22Rv1 (cell line): ENCODE results near the gene NTN1.

Experiments used
- H3K27ac ChIP-seq: fragments of 450-650 bp; 2 replicates; pipeline ENCODE4 v1.5.1; 2017
- ZFX ChIP-seq: fragments of 450-650 bp; IDR thresholded peaks from 2 replicates; pipeline ENCODE4 v1.6.1; 2017; ENCODE audit warnings: antibody characterized with exemption, borderline replicate concordance
- TF ChIP-seq, protein P1 (sequence below): fragments of 450-650 bp; IDR thresholded peaks from 2 replicates; pipeline ENCODE4 v1.5.1; 2017; ENCODE audit warnings: mild to moderate bottlenecking

The NTN1 gene

DNA sequence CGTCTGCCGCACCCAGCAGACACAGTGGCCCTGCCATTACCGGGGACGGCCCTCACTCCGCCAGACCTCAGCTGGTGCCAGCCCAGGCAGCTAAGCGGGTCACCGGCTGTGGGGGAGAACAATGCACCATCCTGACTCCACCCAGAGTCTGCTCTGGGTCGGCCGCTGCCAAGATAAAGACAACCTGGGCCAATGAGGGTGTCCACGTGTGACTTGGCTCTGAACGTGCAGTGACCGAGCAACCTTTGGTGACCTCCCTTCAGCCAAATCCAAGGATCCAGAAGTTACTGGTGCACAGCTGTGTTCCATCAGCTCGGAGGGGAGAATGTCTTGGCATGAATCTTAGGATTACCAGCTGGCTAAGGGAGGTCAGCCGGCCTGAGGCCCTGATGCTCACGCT lies 155.9 kb downstream of the NTN1 start:
- TF ChIP-seq ZFX = no peak
- TF ChIP-seq, protein P1, sequence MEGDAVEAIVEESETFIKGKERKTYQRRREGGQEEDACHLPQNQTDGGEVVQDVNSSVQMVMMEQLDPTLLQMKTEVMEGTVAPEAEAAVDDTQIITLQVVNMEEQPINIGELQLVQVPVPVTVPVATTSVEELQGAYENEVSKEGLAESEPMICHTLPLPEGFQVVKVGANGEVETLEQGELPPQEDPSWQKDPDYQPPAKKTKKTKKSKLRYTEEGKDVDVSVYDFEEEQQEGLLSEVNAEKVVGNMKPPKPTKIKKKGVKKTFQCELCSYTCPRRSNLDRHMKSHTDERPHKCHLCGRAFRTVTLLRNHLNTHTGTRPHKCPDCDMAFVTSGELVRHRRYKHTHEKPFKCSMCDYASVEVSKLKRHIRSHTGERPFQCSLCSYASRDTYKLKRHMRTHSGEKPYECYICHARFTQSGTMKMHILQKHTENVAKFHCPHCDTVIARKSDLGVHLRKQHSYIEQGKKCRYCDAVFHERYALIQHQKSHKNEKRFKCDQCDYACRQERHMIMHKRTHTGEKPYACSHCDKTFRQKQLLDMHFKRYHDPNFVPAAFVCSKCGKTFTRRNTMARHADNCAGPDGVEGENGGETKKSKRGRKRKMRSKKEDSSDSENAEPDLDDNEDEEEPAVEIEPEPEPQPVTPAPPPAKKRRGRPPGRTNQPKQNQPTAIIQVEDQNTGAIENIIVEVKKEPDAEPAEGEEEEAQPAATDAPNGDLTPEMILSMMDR = no peak
- no peak overlapping the region for H3K27ac ChIP-seq

DNA sequence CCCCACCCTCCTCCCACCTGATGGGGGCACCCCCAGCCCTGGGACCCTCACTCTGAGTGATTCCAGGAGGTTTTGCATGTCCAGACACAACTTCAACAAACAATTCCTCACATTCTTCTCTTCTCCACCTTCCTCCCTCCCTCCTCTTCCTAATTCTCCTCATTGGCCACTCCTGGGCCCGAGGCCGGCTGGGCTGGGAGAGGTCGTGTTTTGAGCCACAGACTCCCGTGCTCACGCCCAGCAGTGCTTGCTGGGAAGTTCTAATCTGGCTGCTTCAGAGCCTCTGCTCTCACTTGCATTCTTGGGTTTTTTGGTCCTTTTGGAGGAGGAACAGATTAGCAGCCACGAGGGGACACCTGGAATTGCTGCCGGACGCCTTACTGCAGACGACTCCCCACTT lies 157.0 kb downstream of the NTN1 start:
- H3K27ac ChIP-seq = no peak overlapping the region
- TF ChIP-seq, protein P1 = no peak
- no peak for TF ChIP-seq ZFX

DNA sequence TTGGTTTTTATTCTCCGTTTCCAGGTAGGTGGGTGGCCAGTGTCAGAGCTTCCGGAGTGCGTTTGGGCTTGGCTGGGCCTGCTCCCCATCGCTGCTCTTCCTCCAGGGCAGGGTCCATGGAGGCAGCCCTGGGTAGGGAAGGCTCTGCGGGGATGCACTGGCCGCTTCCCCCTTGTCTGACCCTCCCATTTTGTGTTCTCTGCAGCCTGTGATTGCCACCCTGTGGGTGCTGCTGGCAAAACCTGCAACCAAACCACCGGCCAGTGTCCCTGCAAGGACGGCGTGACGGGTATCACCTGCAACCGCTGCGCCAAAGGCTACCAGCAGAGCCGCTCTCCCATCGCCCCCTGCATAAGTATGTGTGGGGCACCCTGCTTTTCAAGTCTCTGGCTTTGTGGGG lies 158.3 kb downstream of the NTN1 start:
- TF ChIP-seq ZFX = no peak
- TF ChIP-seq, protein P1 = no peak
- H3K27ac ChIP-seq = no peak overlapping the region

DNA sequence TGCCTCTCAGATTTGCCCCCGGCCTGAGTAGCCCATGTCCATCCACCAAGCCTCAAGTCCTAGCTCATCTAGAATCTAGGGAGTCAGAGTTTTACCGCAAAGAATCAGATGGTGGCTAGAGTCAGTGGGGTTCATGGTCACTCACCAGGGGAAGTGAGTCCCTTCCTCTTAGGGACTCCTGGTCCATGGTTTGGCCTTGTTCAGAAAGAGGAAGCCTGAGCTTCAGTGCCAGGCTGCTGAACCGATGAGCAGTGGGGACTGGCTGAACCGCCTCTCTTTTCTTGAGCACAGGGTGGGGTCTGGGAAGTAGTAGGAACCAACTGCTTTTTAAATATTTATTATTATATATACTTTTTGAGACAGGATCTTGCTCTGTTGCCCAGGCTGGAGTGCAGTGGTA lies 160.3 kb downstream of the NTN1 start:
- no peak for TF ChIP-seq ZFX
- TF ChIP-seq, protein P1 = no peak
- no peak overlapping the region for H3K27ac ChIP-seq

DNA sequence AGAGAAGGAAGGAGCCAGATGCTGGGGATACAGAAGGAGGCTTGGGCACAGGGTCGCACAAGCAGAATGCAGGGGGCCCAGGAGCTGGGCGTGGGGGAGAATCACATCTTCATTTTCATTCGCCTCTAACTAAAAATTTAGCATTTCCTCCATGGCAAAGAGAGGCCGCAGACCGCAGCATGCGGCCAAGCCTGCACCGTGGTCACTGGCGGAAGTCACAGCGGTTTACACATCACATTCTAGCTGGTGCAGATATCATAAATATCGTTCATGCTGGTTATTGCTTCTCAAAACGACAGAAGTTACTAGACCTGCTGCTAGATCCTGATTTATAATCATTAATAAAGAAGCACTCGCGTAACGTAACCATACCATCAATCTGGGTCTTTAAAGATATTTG lies 162.0 kb downstream of the NTN1 start:
- TF ChIP-seq, protein P1 = no peak
- no peak for TF ChIP-seq ZFX
- H3K27ac ChIP-seq = no peak overlapping the region

DNA sequence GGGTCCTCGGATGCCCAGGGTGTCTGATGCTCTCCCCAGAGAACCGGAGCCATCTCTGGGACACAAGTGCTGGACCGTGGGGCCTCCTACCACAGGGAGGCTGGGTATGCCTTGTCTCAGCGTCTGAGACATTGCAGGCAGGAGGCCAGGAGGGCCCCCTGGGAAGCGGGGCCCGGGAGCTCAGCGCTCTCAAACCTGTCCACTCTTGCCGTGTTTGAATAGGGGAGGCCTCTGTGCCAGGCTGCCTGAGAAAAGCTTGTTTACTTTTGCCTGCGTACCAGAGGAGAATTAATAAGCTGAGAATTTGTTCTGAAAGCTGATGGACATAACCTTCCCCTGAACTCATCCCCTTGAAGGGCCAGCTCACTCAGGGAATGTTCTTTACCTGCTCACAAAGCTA lies 163.8 kb downstream of the NTN1 start:
- TF ChIP-seq, protein P1 = no peak
- no peak overlapping the region for H3K27ac ChIP-seq

DNA sequence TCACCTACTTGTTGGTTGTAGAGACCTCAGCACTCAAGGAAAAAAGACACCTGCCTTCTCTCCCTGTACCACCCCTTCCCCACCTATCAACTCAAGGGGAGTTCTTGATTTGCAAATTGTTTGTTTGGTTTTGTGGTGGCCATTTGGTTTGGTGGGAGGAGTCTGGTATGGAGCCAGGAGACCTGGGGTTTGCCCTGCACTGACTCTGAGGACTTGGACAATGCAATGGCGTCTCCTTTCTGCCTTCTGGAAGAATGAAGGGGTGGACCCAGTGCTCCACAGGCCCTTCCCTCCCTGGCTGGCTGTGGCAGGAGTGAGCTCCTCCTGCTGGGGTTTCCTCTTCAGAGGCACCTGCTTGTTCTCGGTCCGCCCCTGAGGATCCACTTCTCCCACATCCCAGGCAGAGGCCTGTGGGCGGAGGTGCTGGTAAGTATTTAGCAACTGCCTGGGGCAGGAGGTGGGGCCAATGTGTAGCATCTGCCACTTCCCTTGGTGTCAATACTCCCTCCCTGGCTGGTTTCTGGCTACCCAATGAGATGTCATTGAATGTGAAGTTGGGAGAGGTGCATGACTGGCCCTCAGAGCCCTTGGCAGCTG lies 164.5 kb downstream of the NTN1 start:
- no peak overlapping the region for H3K27ac ChIP-seq
- TF ChIP-seq, protein P1 = no peak
- no peak for TF ChIP-seq ZFX
